ENCODE data around the gene NR1D1.

DNA sequence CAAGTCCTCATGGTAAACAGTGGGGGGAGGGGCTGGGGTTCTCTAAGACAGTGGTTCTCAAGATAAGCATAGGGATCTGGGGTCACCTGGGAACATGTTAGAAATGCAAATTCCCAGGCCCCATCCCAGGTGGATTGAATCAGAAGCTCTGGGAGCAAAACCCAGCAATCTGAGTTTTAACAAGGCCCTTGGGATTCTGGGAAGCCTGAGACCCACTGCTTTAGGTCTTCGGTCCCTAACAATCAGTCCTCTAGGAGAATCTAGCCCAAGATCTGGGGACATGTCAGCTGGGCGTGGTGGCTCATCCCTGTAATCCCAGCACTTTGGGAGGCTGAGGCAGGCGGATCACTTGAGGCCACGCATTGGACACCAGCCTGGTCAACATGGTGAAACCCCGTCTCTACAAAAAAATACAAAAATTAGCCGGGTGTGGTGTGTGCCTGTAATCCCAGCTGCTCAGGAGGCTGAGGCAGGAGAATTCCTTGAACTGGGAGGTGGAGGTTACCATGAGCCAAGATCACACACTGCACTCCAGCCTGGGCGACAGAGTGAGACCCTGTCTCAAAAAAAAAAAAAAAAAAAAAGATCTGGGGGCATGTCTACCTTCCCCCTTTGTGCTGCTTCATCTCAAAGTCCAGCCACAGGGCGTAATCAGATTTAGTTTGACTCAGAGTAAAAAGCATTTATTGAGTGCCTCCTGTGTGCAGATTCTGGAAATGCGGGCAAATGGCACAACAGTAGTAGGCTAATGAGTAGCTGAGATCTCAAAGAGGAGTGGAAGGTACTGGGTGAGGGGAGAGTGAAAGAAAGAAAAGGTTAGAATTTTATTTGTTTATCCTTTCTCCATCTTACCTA is 8.8 kb upstream of the NR1D1 start:
- TF ChIP-seq POLR2AphosphoS5 (IDR thresholded peaks at IDR 0.05) (no peak), EP300 (IDR thresholded peaks at IDR 0.05) (no peak)
- TF ChIP-seq, protein P1, sequence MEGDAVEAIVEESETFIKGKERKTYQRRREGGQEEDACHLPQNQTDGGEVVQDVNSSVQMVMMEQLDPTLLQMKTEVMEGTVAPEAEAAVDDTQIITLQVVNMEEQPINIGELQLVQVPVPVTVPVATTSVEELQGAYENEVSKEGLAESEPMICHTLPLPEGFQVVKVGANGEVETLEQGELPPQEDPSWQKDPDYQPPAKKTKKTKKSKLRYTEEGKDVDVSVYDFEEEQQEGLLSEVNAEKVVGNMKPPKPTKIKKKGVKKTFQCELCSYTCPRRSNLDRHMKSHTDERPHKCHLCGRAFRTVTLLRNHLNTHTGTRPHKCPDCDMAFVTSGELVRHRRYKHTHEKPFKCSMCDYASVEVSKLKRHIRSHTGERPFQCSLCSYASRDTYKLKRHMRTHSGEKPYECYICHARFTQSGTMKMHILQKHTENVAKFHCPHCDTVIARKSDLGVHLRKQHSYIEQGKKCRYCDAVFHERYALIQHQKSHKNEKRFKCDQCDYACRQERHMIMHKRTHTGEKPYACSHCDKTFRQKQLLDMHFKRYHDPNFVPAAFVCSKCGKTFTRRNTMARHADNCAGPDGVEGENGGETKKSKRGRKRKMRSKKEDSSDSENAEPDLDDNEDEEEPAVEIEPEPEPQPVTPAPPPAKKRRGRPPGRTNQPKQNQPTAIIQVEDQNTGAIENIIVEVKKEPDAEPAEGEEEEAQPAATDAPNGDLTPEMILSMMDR (IDR thresholded peaks at IDR 0.05) = no peak
